Fibroblast of the conjunctiva (primary cell): ENCODE data around the gene UTP14C.
"Not testable (repeated sequence)": the region's sequence is repeated elsewhere in the genome, so short reads cannot be mapped to it uniquely, and the experiment has no call there.

ENCODE experiments used
- DNase-seq: peaks from one replicate; pipeline ENCODE4 v3.0.0-alpha.2; 2010; ENCODE audit warnings: low read depth

The UTP14C gene

GRCh38 chr13:52002361-52002760 lies 22.1 kb upstream of the UTP14C start:
- no peak for DNase-seq

DNA sequence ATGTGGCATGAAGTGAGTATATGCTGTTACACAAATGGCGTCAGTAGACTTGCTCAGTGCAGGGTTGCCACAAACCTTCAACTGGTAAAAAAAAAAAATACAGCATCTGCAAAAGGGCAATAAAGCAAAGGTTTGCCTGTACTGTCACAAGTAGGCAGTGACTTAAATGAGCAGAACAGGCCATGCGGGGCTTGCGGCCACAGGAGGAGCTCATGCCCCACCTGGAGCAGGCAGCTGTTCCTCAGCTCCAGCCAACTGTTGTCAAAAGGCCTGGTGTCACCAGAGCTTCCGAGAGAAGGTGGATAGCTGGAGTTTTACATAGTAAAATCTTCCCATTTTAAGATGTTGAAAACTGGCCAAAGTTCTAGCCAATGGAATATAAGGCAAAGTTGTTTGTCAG lies 20.9 kb upstream of the UTP14C start:
- no peak for DNase-seq

GRCh38 chr13:52004511-52005170 lies 19.9 kb upstream of the UTP14C start:
- no peak for DNase-seq

- DNase-seq = no peak
Observed at GRCh38 chr13:52005841-52006522, 18.5 kb upstream of the UTP14C start.

DNA sequence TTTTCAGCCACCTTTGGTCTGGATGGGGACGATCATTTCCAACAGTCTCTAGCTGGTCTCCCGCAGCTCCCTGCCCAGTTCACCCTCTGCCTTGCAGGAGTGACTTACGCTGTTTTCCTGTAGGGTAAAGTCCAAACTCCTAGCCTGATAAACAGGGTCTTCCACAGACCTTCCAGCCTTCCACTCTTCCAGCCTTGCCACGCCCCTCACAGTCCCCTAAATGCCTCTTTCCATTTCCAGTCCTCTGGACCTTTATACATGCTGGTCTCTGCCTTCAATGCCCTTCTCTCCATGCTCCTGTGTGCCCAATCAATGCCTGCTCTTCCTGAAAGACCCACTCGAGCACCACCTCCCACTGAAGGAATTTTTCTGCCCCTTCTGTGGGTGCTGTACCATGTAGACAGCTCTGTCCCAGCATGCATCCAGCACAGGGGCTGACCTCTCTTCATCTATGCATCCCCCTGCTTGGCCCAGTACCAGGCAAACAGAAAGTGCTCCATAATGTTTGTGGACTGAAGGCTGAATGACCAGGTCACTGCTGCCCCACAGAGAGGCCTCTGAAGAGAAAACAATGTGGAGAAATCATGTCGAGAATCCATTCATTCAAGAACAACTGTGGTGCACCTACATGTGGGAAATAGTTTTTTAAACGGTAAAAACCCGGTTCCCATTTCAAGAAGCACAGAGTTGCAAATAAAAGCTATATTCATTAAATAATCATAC lies 17.8 kb upstream of the UTP14C start:
- no peak for DNase-seq

GRCh38 chr13:52009946-52010345 lies 14.5 kb upstream of the UTP14C start:
- no peak for DNase-seq

DNA sequence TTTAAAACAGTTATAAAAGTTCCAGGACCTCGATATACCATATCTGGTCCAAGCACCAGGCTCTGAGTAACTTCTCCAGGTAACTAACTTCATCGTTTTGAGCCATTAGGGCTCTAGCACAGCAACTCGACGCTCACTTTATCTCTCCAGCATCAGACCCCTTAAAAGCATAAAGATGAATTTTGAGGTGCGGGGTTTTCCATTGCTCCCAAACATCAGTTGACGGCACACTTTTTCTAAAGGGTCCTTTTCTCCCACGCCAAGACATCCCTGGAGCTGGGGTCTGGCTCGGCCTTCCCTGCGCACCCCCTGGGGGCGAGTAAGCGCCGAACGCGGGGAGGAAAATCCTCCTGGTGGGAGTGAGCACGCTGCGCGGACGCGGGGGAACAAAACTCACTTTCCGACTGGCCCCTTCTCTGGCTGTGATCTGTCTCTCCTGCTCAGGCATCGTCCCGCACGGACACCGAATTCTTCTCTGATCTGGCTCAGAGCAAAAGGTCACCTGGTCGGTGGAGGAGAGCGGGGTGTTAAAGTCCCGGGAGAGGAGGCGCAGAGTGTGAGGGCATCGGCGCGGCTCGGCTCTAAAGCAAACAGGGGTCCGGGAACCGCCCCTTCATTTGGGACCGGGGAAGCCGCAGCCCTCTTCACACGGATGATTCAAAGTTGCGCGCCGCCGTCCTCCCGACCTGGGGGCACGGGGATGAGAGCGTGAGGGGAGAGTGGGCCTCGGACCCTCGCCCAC lies 13.4 kb upstream of the UTP14C start, which contains the start of gene ATP7B:
Gene ATP7B (minus strand): TSS at position 561 of the 742 bp plus-strand sequence. CDS start 113 bp downstream, at position 448.
- DNase-seq = no peak

GRCh38 chr13:52011632-52012511 lies 12.6 kb upstream of the UTP14C start, which contains the start of gene ALG11:
ALG11 (plus strand) TSS chr13:52012398; CDS start chr13:52012419, 21 bp downstream.
- peak; percentile 96 for DNase-seq

DNA sequence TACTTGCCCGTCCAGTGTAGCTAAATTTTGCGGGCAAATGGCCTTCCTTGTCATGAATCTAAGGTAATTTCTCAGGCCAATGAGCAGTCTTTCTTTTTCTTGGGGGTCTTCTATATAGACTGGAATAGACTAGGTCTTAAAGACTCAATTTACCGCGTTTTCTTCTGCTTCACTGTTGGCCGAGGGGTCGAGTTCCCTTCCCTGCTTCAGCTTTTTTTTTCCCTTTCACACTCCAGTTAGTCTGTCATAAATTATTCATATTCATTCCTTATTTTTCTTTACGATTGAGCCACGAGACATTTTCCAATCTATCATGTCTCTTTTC lies 12.0 kb upstream of the UTP14C start:
- DNase-seq = no peak

- DNase-seq = no peak
Observed at GRCh38 chr13:52016296-52016695, 8.2 kb upstream of the UTP14C start.

- no peak for DNase-seq
Observed at GRCh38 chr13:52020191-52020590, 4.3 kb upstream of the UTP14C start.

- no peak for DNase-seq
Observed at GRCh38 chr13:52022356-52022755, 2.1 kb upstream of the UTP14C start.

GRCh38 chr13:52025475-52026245 lies 1.2 kb downstream of the UTP14C start:
- DNase-seq = no peak

- DNase-seq = no peak
Observed at GRCh38 chr13:52026246-52026626, 1.7 kb downstream of the UTP14C start.

GRCh38 chr13:52027832-52028231 lies 3.3 kb downstream of the UTP14C start:
- no peak for DNase-seq

GRCh38 chr13:52029569-52029968 lies 5.1 kb downstream of the UTP14C start:
- no peak for DNase-seq

GRCh38 chr13:52030401-52030800 lies 5.9 kb downstream of the UTP14C start:
- DNase-seq = not testable (repeated sequence)

GRCh38 chr13:52033039-52033438 lies 8.5 kb downstream of the UTP14C start:
- DNase-seq = no peak

GRCh38 chr13:52034616-52035226 lies 10.2 kb downstream of the UTP14C start:
- DNase-seq = no peak

- no peak for DNase-seq
Observed at GRCh38 chr13:52036037-52036436, 11.5 kb downstream of the UTP14C start.
